ENCODE results near the gene EML4. TPM values are rescaled to one million over a fixed set of nuclear protein-coding genes. Genes with fewer than 3 reads are reported as not detected.

Gene EML4
- total RNA-seq, 4 donors from 2014 or later: 14.5 to 23.2 (median 17.8) TPM

- intact Hi-C loops (cut with DNase I): no loop called here
- H3K4me1 ChIP-seq: no peaks in the 10 kb centered on the region
- TF ChIP-seq, protein P1, sequence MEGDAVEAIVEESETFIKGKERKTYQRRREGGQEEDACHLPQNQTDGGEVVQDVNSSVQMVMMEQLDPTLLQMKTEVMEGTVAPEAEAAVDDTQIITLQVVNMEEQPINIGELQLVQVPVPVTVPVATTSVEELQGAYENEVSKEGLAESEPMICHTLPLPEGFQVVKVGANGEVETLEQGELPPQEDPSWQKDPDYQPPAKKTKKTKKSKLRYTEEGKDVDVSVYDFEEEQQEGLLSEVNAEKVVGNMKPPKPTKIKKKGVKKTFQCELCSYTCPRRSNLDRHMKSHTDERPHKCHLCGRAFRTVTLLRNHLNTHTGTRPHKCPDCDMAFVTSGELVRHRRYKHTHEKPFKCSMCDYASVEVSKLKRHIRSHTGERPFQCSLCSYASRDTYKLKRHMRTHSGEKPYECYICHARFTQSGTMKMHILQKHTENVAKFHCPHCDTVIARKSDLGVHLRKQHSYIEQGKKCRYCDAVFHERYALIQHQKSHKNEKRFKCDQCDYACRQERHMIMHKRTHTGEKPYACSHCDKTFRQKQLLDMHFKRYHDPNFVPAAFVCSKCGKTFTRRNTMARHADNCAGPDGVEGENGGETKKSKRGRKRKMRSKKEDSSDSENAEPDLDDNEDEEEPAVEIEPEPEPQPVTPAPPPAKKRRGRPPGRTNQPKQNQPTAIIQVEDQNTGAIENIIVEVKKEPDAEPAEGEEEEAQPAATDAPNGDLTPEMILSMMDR (IDR thresholded peaks at IDR 0.05): no peak
- TF ChIP-seq POLR2A (IDR thresholded peaks at IDR 0.05; ENCODE audit: low read depth) (no peak), EP300 (IDR thresholded peaks at IDR 0.05) (no peak), POLR2AphosphoS5 (IDR thresholded peaks at IDR 0.05) (no peak)
- no peak overlapping the region for H3K4me3 ChIP-seq
- no peaks in the 10 kb centered on the region for H3K9me3 ChIP-seq
- no peak overlapping the region for H3K27ac ChIP-seq (replicated peaks in 1 of 4)
- peaks cover 12 to 51% (median 25%) of the 10 kb centered on the region in 4 donors for H3K36me3 ChIP-seq
- no peak for DNase-seq (ENCODE audit: extremely low spot score)
- H3K27me3 ChIP-seq: no peaks in the 10 kb centered on the region
These were observed 138.0 kb downstream of the EML4 start for GRCh38 chr2:42307180-42307579.

- TF ChIP-seq POLR2A (IDR thresholded peaks at IDR 0.05; ENCODE audit: low read depth): no peak
- TF ChIP-seq POLR2AphosphoS5 (IDR thresholded peaks at IDR 0.05): no peak
- TF ChIP-seq, protein P1 (IDR thresholded peaks at IDR 0.05): no peak
- TF ChIP-seq EP300 (IDR thresholded peaks at IDR 0.05): no peak
- Histone ChIP-seq H3K27ac (replicated peaks in 1 of 4) (no peak overlapping the region), H3K9me3 (no peaks in the 10 kb centered on the region), H3K27me3 (no peaks in the 10 kb centered on the region), H3K36me3 (peaks cover under 1 to 30% (median 8%) of the 10 kb centered on the region in 4 donors), H3K4me3 (no peak overlapping the region), H3K4me1 (no peaks in the 10 kb centered on the region)
- no peak for DNase-seq (ENCODE audit: extremely low spot score)
- intact Hi-C loops (cut with DNase I): no loop called here
- WGBS: 100% methylated on average over 2 of the region's 2 CpGs
These were observed 140.2 kb downstream of the EML4 start for GRCh38 chr2:42309366-42309765.

DNA sequence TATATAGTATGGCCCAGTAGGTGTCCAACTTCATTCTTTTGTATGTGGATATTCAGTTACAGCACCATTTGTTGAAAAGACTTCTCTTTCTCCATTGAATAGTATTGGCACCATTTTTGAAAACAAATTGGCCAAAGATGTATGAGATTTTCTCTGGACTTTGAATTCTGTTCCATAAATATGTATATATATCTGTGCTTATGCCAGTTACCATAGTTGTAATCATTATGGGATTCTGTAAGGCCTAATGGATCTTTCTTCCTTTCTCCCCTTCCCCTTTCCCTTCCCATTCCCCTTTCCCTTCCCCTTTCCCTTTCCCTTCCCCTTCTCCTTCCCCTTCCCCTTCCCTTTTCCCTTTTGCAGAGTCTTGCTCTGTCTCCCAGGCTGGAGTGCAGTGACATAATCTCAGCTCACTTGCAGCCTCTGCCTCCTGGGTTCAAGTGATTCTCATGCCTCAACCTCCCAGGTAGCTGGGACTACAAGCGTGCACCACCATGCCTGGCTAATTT is 140.9 kb downstream of the EML4 start:
- TF ChIP-seq, protein P1 (IDR thresholded peaks at IDR 0.05): no peak
- TF ChIP-seq POLR2AphosphoS5 (IDR thresholded peaks at IDR 0.05) (no peak), POLR2A (IDR thresholded peaks at IDR 0.05; ENCODE audit: low read depth) (no peak), EP300 (IDR thresholded peaks at IDR 0.05) (no peak)
- H3K27me3 ChIP-seq: no peaks in the 10 kb centered on the region
- no peak overlapping the region for H3K27ac ChIP-seq (replicated peaks in 1 of 4)
- no peak for DNase-seq (ENCODE audit: extremely low spot score)
- no peaks in the 10 kb centered on the region for H3K4me1 ChIP-seq
- WGBS: 94% methylated on average over 1 of the region's 1 CpG
- intact Hi-C loops (cut with DNase I): no loop called here
- no peak overlapping the region for H3K4me3 ChIP-seq
- H3K9me3 ChIP-seq: no peaks in the 10 kb centered on the region
- H3K36me3 ChIP-seq: peaks cover 0 to 30% (median 5%) of the 10 kb centered on the region in 4 donors

GRCh38 chr2:42312106-42312505 is 143.0 kb downstream of the EML4 start:
- Histone ChIP-seq H3K27ac (replicated peaks in 1 of 4) (no peak overlapping the region), H3K4me3 (no peak overlapping the region), H3K36me3 (peaks cover 0 to 31% (median 11%) of the 10 kb centered on the region in 4 donors), H3K4me1 (no peaks in the 10 kb centered on the region), H3K27me3 (no peaks in the 10 kb centered on the region), H3K9me3 (no peaks in the 10 kb centered on the region)
- intact Hi-C loops (cut with DNase I): no loop called here
- no peak for DNase-seq (ENCODE audit: extremely low spot score)
- WGBS: 94% methylated on average over 4 of the region's 4 CpGs
- no peak for TF ChIP-seq POLR2A (IDR thresholded peaks at IDR 0.05; ENCODE audit: low read depth)

DNA sequence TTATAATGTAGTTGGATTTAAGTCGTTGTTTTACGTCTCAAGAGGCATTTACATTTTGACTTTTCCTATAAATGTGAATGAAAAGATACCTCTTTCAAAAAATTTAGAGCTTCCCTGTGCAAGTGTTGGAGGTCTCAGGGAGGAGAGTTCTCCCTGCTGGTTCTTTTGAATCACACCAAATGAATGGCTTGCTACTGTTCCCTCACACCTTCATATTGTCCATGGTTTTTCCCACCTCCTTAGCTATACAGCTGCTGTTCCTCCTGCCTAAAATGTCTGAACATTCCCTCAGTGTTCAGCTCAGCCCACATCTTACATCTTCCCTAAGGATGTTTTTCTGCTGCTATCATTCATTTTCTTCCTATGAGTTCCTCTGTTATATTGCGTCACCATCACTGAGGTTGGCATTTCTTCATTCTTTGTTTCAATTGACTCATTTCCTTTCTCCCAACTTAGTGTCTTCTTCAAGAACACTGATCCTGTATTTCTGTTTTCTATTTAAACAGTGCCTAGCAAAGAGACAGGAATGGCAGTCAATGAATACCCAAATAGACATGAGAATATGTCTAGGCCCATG is 145.8 kb downstream of the EML4 start:
- H3K27ac ChIP-seq (replicated peaks in 1 of 4): no peak overlapping the region
- WGBS: 91% methylated on average over 3 of the region's 3 CpGs
- H3K27me3 ChIP-seq: no peaks in the 10 kb centered on the region
- intact Hi-C loops (cut with DNase I): no loop called here
- H3K4me3 ChIP-seq: no peak overlapping the region
- H3K4me1 ChIP-seq: no peaks in the 10 kb centered on the region
- no peaks in the 10 kb centered on the region for H3K9me3 ChIP-seq
- peaks cover 5 to 31% (median 18%) of the 10 kb centered on the region in 4 donors for H3K36me3 ChIP-seq
- TF ChIP-seq EP300 (IDR thresholded peaks at IDR 0.05): no peak
- no peak for TF ChIP-seq POLR2AphosphoS5 (IDR thresholded peaks at IDR 0.05)
- TF ChIP-seq POLR2A (IDR thresholded peaks at IDR 0.05; ENCODE audit: low read depth): no peak
- TF ChIP-seq, protein P1 (IDR thresholded peaks at IDR 0.05): no peak
- DNase-seq (ENCODE audit: extremely low spot score): no peak
